Measurements from ENCODE around the gene LHX6. TPM values are rescaled to one million over a fixed set of nuclear protein-coding genes. Genes with fewer than 3 reads are reported as not detected.

Gene LHX6
- total RNA-seq, 1 donor from 2014 or later, result 2.1 TPM

DNA sequence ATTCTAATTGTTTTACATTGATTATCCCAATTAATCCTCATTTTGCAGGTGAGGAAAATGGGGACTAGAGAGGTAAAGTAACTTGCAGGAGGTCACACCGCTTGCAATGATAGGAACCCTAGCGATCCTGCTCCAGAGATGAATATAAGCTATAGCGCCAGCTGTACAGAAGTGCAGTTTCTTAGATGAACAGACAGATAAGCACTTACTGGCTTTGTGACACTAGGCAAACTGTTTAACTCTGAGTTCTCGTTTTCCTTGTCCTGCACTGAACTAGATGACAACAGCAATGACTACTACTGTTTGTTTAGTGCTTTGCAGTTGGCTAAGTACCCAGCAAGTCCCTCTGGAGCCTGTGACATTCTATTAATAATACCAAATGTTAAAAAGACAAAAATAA lies 11.1 kb downstream of the LHX6 start:
- Histone ChIP-seq H3K27me3 (ENCODE audit: control insufficient read depth in 3 of 3, insufficient read depth in 3 of 3, low read length in 3 of 3) (peaks cover 81 to 95% (median 87%) of the 10 kb centered on the region in 3 donors), H3K27ac (ENCODE audit: low read depth, low read length) (no peak overlapping the region), H3K4me1 (ENCODE audit: control insufficient read depth in 3 of 3, insufficient read depth in 3 of 3, low read length in 3 of 3) (peaks cover 25 to 37% (median 29%) of the 10 kb centered on the region in 3 donors), H3K4me3 (ENCODE audit: low read length in 3 of 3) (no peak overlapping the region), H3K9ac (ENCODE audit: low read depth in 1 of 3, low read length in 3 of 3) (no peak overlapping the region), H3K36me3 (ENCODE audit: control insufficient read depth in 3 of 3, insufficient read depth in 3 of 3, low read length in 3 of 3) (peaks cover 0 to 2% (median 0%) of the 10 kb centered on the region in 3 donors), H3K9me3 (ENCODE audit: control insufficient read depth in 3 of 3, low read length in 3 of 3) (no peaks in the 10 kb centered on the region)

- H3K4me1 ChIP-seq (ENCODE audit: control insufficient read depth in 3 of 3, insufficient read depth in 3 of 3, low read length in 3 of 3), result peaks cover 25 to 37% (median 29%) of the 10 kb centered on the region in 3 donors
- peaks cover 0 to 2% (median 0%) of the 10 kb centered on the region in 3 donors for H3K36me3 ChIP-seq (ENCODE audit: control insufficient read depth in 3 of 3, insufficient read depth in 3 of 3, low read length in 3 of 3)
- peaks cover 78 to 96% (median 90%) of the 10 kb centered on the region in 3 donors for H3K27me3 ChIP-seq (ENCODE audit: control insufficient read depth in 3 of 3, insufficient read depth in 3 of 3, low read length in 3 of 3)
Measured at GRCh38 chr9:122216798-122217418, 11.8 kb downstream of the LHX6 start.

DNA sequence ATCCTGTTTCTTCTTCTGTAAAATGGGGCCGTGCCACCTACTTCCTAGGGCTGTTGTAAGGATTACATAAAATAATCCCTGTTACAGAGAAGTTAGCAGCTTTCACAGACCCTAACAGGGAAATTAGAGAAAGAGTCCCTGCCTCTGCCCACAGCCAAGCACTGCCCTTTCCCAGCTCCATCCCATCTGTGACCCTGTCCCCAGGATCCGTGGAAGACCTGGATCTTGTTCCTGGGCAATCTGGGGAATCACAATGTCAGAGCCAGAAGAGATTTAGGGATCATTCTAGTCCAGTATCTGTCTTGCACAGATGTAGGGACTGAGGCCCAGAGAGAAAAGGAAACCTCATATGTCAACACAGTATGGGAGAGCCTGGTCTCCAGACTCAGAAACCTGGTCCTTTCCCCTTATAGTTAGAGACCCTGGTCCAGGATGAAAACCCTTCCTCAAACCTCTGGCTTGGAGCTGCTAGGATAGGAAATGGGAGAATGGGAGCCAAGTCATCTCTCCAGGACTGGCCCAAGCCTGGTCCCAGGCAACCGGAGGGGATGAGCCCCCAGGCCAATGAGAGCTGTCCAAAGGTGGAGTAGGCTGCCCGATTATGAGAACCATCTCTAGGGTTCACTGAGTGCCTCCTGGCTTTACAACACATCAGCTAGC lies 12.5 kb downstream of the LHX6 start:
- no peaks in the 10 kb centered on the region for H3K9me3 ChIP-seq (ENCODE audit: control insufficient read depth in 3 of 3, low read length in 3 of 3)
- peaks cover 72 to 96% (median 88%) of the 10 kb centered on the region in 3 donors for H3K27me3 ChIP-seq (ENCODE audit: control insufficient read depth in 3 of 3, insufficient read depth in 3 of 3, low read length in 3 of 3)
- no peak overlapping the region for H3K9ac ChIP-seq (ENCODE audit: low read depth in 1 of 3, low read length in 3 of 3)
- no peak overlapping the region for H3K27ac ChIP-seq (ENCODE audit: low read depth, low read length)
- H3K4me1 ChIP-seq (ENCODE audit: control insufficient read depth in 3 of 3, insufficient read depth in 3 of 3, low read length in 3 of 3), result peaks cover 25 to 32% (median 29%) of the 10 kb centered on the region in 3 donors
- peaks cover 0 to 2% (median 0%) of the 10 kb centered on the region in 3 donors for H3K36me3 ChIP-seq (ENCODE audit: control insufficient read depth in 3 of 3, insufficient read depth in 3 of 3, low read length in 3 of 3)
- H3K4me3 ChIP-seq (ENCODE audit: low read length in 3 of 3), result no peak overlapping the region

More at GRCh38 chr9:122216798-122217418, 11.8 kb downstream of the LHX6 start:
- no peak overlapping the region for H3K27ac ChIP-seq (ENCODE audit: low read depth, low read length)
- no peak overlapping the region for H3K4me3 ChIP-seq (ENCODE audit: low read length in 3 of 3)
- H3K9me3 ChIP-seq (ENCODE audit: control insufficient read depth in 3 of 3, low read length in 3 of 3), result no peaks in the 10 kb centered on the region
- no peak overlapping the region for H3K9ac ChIP-seq (ENCODE audit: low read depth in 1 of 3, low read length in 3 of 3)

GRCh38 chr9:122215663-122216062 lies 13.1 kb downstream of the LHX6 start:
- Histone ChIP-seq H3K27me3 (ENCODE audit: control insufficient read depth in 3 of 3, insufficient read depth in 3 of 3, low read length in 3 of 3) (peaks cover 66 to 95% (median 82%) of the 10 kb centered on the region in 3 donors), H3K9ac (ENCODE audit: low read depth in 1 of 3, low read length in 3 of 3) (no peak overlapping the region), H3K4me3 (ENCODE audit: low read length in 3 of 3) (no peak overlapping the region), H3K36me3 (ENCODE audit: control insufficient read depth in 3 of 3, insufficient read depth in 3 of 3, low read length in 3 of 3) (peaks cover 0 to 2% (median 0%) of the 10 kb centered on the region in 3 donors), H3K9me3 (ENCODE audit: control insufficient read depth in 3 of 3, low read length in 3 of 3) (no peaks in the 10 kb centered on the region), H3K4me1 (ENCODE audit: control insufficient read depth in 3 of 3, insufficient read depth in 3 of 3, low read length in 3 of 3) (peaks cover 25 to 31% (median 29%) of the 10 kb centered on the region in 3 donors), H3K27ac (ENCODE audit: low read depth, low read length) (no peak overlapping the region)

DNA sequence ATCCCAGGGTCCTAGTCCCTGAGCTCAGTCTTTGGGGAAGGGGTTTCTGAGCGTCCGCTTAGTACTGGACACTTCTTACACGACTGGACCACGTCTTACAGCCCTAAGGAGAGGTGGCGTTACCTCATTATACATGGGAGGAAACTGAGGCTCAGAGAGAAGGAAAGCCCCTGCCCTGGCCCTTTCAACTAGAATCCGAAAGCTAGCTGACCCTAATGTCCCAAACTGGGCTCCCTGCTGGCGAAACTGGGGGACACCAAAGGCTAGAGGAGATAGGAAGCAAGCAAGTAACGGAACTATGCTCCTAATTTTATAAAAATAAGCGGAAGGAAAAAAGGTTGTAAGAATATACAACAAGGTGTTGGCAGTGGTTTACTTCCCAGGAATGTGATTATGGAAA lies 14.2 kb downstream of the LHX6 start:
- Histone ChIP-seq H3K4me1 (ENCODE audit: control insufficient read depth in 3 of 3, insufficient read depth in 3 of 3, low read length in 3 of 3) (peaks cover 13 to 21% (median 19%) of the 10 kb centered on the region in 3 donors), H3K9me3 (ENCODE audit: control insufficient read depth in 3 of 3, low read length in 3 of 3) (no peaks in the 10 kb centered on the region), H3K36me3 (ENCODE audit: control insufficient read depth in 3 of 3, insufficient read depth in 3 of 3, low read length in 3 of 3) (peaks cover 0 to 2% (median 0%) of the 10 kb centered on the region in 3 donors), H3K4me3 (ENCODE audit: low read length in 3 of 3) (peak overlapping the region in 1 of 3 donors; percentile 20), H3K27me3 (ENCODE audit: control insufficient read depth in 3 of 3, insufficient read depth in 3 of 3, low read length in 3 of 3) (peaks cover 54 to 87% (median 70%) of the 10 kb centered on the region in 3 donors), H3K27ac (ENCODE audit: low read depth, low read length) (no peak overlapping the region), H3K9ac (ENCODE audit: low read depth in 1 of 3, low read length in 3 of 3) (no peak overlapping the region)

- no peak overlapping the region for H3K9ac ChIP-seq (ENCODE audit: low read depth in 1 of 3, low read length in 3 of 3)
- peaks cover 0 to 2% (median 0%) of the 10 kb centered on the region in 3 donors for H3K36me3 ChIP-seq (ENCODE audit: control insufficient read depth in 3 of 3, insufficient read depth in 3 of 3, low read length in 3 of 3)
- peak overlapping the region in 2 of 3 donors; percentile 32 to 41 for H3K4me3 ChIP-seq (ENCODE audit: low read length in 3 of 3)
- no peaks in the 10 kb centered on the region for H3K9me3 ChIP-seq (ENCODE audit: control insufficient read depth in 3 of 3, low read length in 3 of 3)
- peaks cover 7 to 14% (median 12%) of the 10 kb centered on the region in 3 donors for H3K4me1 ChIP-seq (ENCODE audit: control insufficient read depth in 3 of 3, insufficient read depth in 3 of 3, low read length in 3 of 3)
- peaks cover 47 to 82% (median 63%) of the 10 kb centered on the region in 3 donors for H3K27me3 ChIP-seq (ENCODE audit: control insufficient read depth in 3 of 3, insufficient read depth in 3 of 3, low read length in 3 of 3)
- no peak overlapping the region for H3K27ac ChIP-seq (ENCODE audit: low read depth, low read length)
Measured at GRCh38 chr9:122213589-122214413, 15.0 kb downstream of the LHX6 start.

DNA sequence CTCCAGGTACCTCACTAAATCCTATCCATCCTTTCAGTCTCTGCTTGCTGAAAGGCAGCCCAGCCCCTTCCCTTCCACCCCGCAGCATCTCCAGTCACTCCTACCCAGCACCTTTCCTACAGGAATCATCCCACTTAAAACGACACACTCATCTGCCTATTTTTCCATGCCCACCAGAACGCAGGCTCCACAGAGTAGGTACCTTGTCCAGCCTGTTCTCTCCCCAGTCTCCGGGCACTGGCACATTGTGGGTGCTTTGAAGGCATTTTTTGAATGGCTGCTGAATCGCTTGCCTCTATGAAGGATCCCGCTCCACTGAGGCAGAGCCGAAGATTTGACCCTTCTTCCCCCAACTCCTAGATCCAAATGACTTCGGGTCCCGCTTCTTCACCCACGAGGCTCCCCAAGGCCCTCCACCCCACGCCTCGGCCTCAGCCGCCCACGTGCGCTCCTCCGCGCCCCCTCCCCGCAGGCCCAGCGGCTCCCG lies 15.6 kb downstream of the LHX6 start:
- H3K27me3 ChIP-seq (ENCODE audit: control insufficient read depth in 3 of 3, insufficient read depth in 3 of 3, low read length in 3 of 3), result peaks cover 43 to 75% (median 57%) of the 10 kb centered on the region in 3 donors
- H3K4me1 ChIP-seq (ENCODE audit: control insufficient read depth in 3 of 3, insufficient read depth in 3 of 3, low read length in 3 of 3), result peaks cover 2 to 8% (median 7%) of the 10 kb centered on the region in 3 donors
- no peak overlapping the region for H3K27ac ChIP-seq (ENCODE audit: low read depth, low read length)
- peaks cover 0 to 2% (median 0%) of the 10 kb centered on the region in 3 donors for H3K36me3 ChIP-seq (ENCODE audit: control insufficient read depth in 3 of 3, insufficient read depth in 3 of 3, low read length in 3 of 3)
- no peak overlapping the region for H3K9ac ChIP-seq (ENCODE audit: low read depth in 1 of 3, low read length in 3 of 3)
- H3K9me3 ChIP-seq (ENCODE audit: control insufficient read depth in 3 of 3, low read length in 3 of 3), result no peaks in the 10 kb centered on the region
- H3K4me3 ChIP-seq (ENCODE audit: low read length in 3 of 3), result no peak overlapping the region

DNA sequence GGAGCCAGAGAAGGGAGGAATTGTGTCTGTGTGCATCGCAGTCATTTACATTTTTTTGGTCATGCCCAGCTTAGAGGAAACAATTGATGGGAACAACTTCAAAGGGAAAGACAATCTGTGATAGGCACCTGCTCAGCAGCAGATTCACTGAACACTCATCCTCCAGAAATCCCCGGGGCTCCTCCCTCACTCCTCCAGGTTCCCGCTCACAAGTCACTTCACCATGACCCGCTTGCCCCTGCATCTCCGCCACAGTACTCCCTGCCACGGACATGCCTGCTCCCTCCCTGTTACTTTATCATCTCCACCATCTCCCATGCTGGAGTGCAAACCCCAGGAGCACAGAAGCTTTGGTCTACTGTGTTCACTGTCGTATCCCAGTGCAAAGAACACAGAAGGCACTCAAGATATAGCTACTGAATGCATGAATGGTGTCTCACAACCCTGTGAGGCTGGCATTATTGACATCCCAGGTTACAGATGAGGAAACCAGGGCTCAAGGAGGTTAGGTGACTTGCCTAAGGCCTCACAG lies 16.2 kb downstream of the LHX6 start:
- H3K4me3 ChIP-seq (ENCODE audit: low read length in 3 of 3), result no peak overlapping the region
- no peak overlapping the region for H3K9ac ChIP-seq (ENCODE audit: low read depth in 1 of 3, low read length in 3 of 3)
- H3K9me3 ChIP-seq (ENCODE audit: control insufficient read depth in 3 of 3, low read length in 3 of 3), result no peaks in the 10 kb centered on the region
- H3K27me3 ChIP-seq (ENCODE audit: control insufficient read depth in 3 of 3, insufficient read depth in 3 of 3, low read length in 3 of 3), result peaks cover 42 to 69% (median 51%) of the 10 kb centered on the region in 3 donors
- no peak overlapping the region for H3K27ac ChIP-seq (ENCODE audit: low read depth, low read length)
- peaks cover 0 to 2% (median 0%) of the 10 kb centered on the region in 3 donors for H3K36me3 ChIP-seq (ENCODE audit: control insufficient read depth in 3 of 3, insufficient read depth in 3 of 3, low read length in 3 of 3)
- H3K4me1 ChIP-seq (ENCODE audit: control insufficient read depth in 3 of 3, insufficient read depth in 3 of 3, low read length in 3 of 3), result peaks cover 0 to 7% (median 6%) of the 10 kb centered on the region in 3 donors

- Histone ChIP-seq H3K4me1 (ENCODE audit: control insufficient read depth in 3 of 3, insufficient read depth in 3 of 3, low read length in 3 of 3) (peaks cover 0 to 5% (median 4%) of the 10 kb centered on the region in 3 donors), H3K4me3 (ENCODE audit: low read length in 3 of 3) (no peak overlapping the region), H3K9ac (ENCODE audit: low read depth in 1 of 3, low read length in 3 of 3) (no peak overlapping the region), H3K36me3 (ENCODE audit: control insufficient read depth in 3 of 3, insufficient read depth in 3 of 3, low read length in 3 of 3) (no peaks in the 10 kb centered on the region), H3K9me3 (ENCODE audit: control insufficient read depth in 3 of 3, low read length in 3 of 3) (no peaks in the 10 kb centered on the region), H3K27ac (ENCODE audit: low read depth, low read length) (no peak overlapping the region), H3K27me3 (ENCODE audit: control insufficient read depth in 3 of 3, insufficient read depth in 3 of 3, low read length in 3 of 3) (peaks cover 25 to 42% (median 26%) of the 10 kb centered on the region in 3 donors)
Measured at GRCh38 chr9:122209451-122209850, 19.3 kb downstream of the LHX6 start.

All from skeletal muscle tissue (tissue), 4 donors.